HK-2 (cell line): Measurements from ENCODE around the gene PDGFC.

Source experiments
- DNase-seq: peaks from one replicate; pipeline ENCODE4 v3.0.0-alpha.2; 2018; ENCODE audit not compliant: unreplicated experiment

Gene PDGFC

GRCh38 chr4:156971676-156972378 lies at the start of gene PDGFC:
PDGFC (minus strand) TSS chr4:156971799; CDS start chr4:156970903, 896 bp downstream.
- peak; percentile 84 for DNase-seq

GRCh38 chr4:157020882-157021281 lies 49.3 kb upstream of the PDGFC start:
- no peak for DNase-seq

GRCh38 chr4:157018920-157019490 lies 47.4 kb upstream of the PDGFC start:
- DNase-seq = no peak

GRCh38 chr4:157014621-157015591 lies 43.3 kb upstream of the PDGFC start:
- peak; percentile 23 for DNase-seq

GRCh38 chr4:157013656-157014055 lies 42.1 kb upstream of the PDGFC start:
- no peak for DNase-seq

GRCh38 chr4:157012781-157013180 lies 41.2 kb upstream of the PDGFC start:
- no peak for DNase-seq

- no peak for DNase-seq
These were observed 40.7 kb upstream of the PDGFC start for GRCh38 chr4:157012296-157012695.

GRCh38 chr4:157010630-157011029 lies 39.0 kb upstream of the PDGFC start:
- no peak for DNase-seq

GRCh38 chr4:157005831-157006230 lies 34.2 kb upstream of the PDGFC start:
- DNase-seq = no peak

GRCh38 chr4:157005193-157005592 lies 33.6 kb upstream of the PDGFC start:
- DNase-seq = no peak

- no peak for DNase-seq
These were observed 32.9 kb upstream of the PDGFC start for GRCh38 chr4:157004279-157005161.

GRCh38 chr4:156999175-156999517 lies 27.5 kb upstream of the PDGFC start:
- peak; percentile 67 for DNase-seq

GRCh38 chr4:156998500-156999174 lies 27.0 kb upstream of the PDGFC start:
- DNase-seq = peak; percentile 27

- DNase-seq = no peak
These were observed 21.3 kb upstream of the PDGFC start for GRCh38 chr4:156992943-156993342.

GRCh38 chr4:156991161-156991560 lies 19.6 kb upstream of the PDGFC start:
- no peak for DNase-seq

GRCh38 chr4:156983366-156983765 lies 11.8 kb upstream of the PDGFC start:
- no peak for DNase-seq

GRCh38 chr4:156981262-156981769 lies 9.7 kb upstream of the PDGFC start:
- no peak for DNase-seq

- no peak for DNase-seq
These were observed 6.0 kb upstream of the PDGFC start for GRCh38 chr4:156977435-156978160.

- DNase-seq = no peak
These were observed 4.5 kb upstream of the PDGFC start for GRCh38 chr4:156976147-156976546.

GRCh38 chr4:156975686-156976085 lies 4.1 kb upstream of the PDGFC start:
- DNase-seq = no peak
